Muscle of arm (tissue), 14 donors: ENCODE measurements around the gene SPATA9. TPM values are rescaled to one million over a fixed set of nuclear protein-coding genes. Genes with fewer than 3 reads are reported as not detected.

Experiments used
- DNase-seq: peaks from one replicate; pipeline ENCODE4 v3.0.0-alpha.2; 2013
- long read RNA-seq, 11 donors: transcript quantifications; one replicate each; lab custom pipeline, GENCODE V29; 2026
- polyA plus RNA-seq, 12 donors: library from polyadenylated mRNA; unstranded; fragments of 120-200 nt; gene quantifications; one replicate each; pipeline ENCODE4 v1.2.1, GENCODE V29; 2013; ENCODE audit not compliant: insufficient read length in 12 of 12

SPATA9 gene, protein sequence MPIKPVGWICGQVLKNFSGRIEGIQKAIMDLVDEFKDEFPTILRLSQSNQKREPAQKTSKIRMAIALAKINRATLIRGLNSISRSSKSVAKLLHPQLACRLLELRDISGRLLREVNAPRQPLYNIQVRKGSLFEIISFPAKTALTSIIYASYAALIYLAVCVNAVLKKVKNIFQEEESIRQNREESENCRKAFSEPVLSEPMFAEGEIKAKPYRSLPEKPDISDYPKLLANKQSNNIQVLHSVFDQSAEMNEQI
- polyA plus RNA-seq, result 1 to 10 TPM in 9 of 12 donors, under 1 TPM in 1, not detected in 2; 0.96 to 3.6 (median 2.3) TPM
- long read RNA-seq, donor 1, partial matches to known transcripts, result 59 of 101 reads
- long read RNA-seq, donor 1, other reads (novel, unspliced or antisense), result 42 of 101 reads
- long read RNA-seq, donor 2, partial matches to known transcripts, result 82 of 98 reads
- long read RNA-seq, donor 2, other reads (novel, unspliced or antisense), result 16 of 98 reads
- long read RNA-seq, donor 3, result 0 reads
- long read RNA-seq, donor 4, result 0 reads
- long read RNA-seq, donor 5, result 0 reads
- long read RNA-seq, donor 6, result 0 reads
- long read RNA-seq, donor 7, result 0 reads
- long read RNA-seq, donor 8, result 0 reads
- long read RNA-seq, donor 9, result 0 reads
- long read RNA-seq, donor 10, result 0 reads
- long read RNA-seq, donor 11, result 0 reads

- no peak for DNase-seq
Measured at GRCh38 chr5:95682891-95683290, at the start of gene SPATA9. Gene SPATA9, minus strand, starts transcription at chr5:95682991. Its CDS starts 137 bp downstream, at chr5:95682854.

- peak; percentile 60 for DNase-seq
Measured at GRCh38 chr5:95731571-95732554, 49.1 kb upstream of the SPATA9 start.

- DNase-seq, result peak; percentile 96
Measured at GRCh38 chr5:95730730-95731570, 48.2 kb upstream of the SPATA9 start, which contains the start of gene RHOBTB3. Gene RHOBTB3, plus strand, starts transcription at chr5:95731336. Its CDS starts 347 bp downstream, at chr5:95731683.

GRCh38 chr5:95730011-95730700, 47.4 kb upstream of the SPATA9 start:
- DNase-seq, result no peak

DNA sequence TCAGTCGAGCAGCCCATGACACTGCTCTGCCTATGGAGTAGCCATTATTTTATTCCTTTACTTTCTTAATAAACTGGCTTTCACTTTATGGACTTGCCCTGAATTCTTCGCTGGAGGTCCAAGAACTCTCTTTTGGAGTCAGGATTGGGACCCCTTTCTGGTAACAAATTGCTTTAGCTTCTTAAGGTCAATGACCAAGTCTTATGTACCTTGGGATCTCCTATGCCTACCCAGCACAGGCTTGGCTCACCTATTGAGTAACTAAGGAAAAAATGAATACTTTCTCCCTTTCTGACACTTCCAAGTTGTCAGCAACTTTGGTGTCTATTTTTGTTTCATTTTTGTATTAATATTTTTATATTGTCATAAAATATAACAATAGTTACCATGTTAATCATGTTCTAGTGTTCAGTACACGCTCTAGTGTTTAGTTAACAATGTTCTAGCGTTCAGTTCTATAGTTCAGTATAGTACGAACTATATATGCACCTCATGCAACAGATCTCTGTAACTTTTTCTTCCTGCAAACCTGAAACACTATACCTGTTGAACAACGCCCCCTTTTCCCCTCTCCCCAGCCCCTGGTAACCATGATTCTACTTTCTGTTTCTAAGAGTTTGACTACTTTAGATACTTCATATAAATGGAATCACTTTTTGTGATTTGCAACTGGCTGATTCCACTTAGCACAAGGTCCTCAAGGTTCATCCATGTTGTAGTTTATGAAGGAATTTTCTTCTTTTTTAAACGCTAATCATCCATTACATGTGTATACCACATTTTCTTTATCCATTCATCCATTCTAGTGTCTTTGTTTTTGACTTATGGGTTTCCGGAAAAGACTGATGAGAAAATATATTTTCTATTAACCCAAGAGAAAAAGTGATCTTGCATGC, 46.6 kb upstream of the SPATA9 start:
- DNase-seq, result no peak

GRCh38 chr5:95728494-95729114, 45.8 kb upstream of the SPATA9 start:
- no peak for DNase-seq

DNA sequence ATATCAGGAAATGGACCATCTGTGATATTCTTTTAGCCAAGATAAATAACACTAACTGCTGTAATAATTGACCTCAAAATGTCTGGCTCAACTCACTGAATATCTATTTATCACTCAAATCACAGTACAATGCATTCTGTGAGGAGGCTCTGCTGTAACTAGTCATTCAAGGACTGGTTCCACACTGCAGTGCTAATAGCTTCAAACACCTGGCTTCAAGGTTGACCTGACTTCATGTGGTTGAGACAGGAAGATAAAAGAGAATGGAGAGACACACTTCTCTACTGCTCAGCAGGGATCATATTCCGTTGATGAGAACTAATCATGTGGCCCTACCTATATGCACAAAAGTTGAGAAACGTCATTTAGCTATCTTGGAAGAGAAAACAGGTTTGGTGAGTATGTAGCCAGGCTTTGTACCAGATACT, 45.0 kb upstream of the SPATA9 start:
- no peak for DNase-seq

GRCh38 chr5:95726811-95727763, 44.3 kb upstream of the SPATA9 start:
- no peak for DNase-seq

- no peak for DNase-seq
Measured at GRCh38 chr5:95725937-95726810, 43.4 kb upstream of the SPATA9 start.

DNA sequence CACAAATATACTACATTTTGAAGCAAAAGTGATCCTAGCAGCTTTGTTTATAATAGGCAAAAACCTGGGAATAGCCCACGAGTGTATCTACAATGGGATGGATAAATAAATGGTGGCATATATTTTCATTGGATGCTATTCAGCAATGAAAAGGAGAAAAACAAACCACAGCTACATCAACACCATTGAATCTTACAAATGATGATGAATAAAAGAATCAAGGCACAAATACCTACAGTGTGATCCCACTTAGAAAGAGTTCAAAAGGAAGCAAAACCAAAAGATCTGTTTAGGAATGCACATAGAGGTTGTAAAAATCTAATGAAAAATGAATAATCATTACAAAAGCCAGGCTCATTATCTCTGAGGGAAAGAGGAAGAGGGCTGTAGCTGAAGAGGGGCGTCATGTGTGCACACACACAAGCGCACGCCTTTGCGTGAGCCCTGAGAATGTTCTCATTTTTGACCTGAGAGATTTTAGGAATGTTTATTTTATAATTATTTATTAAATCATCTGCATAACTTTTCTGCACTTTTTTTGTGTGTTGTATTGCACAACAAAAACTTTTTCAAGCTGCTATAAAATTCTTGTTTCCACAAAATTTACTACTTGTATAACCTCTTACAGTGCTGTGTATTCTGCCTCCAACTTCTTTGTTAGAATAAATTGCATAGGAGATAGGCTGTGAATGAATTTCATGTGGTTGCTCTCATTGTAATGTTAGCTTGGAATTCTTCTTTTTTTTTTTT, 42.5 kb upstream of the SPATA9 start:
- DNase-seq, result no peak

DNA sequence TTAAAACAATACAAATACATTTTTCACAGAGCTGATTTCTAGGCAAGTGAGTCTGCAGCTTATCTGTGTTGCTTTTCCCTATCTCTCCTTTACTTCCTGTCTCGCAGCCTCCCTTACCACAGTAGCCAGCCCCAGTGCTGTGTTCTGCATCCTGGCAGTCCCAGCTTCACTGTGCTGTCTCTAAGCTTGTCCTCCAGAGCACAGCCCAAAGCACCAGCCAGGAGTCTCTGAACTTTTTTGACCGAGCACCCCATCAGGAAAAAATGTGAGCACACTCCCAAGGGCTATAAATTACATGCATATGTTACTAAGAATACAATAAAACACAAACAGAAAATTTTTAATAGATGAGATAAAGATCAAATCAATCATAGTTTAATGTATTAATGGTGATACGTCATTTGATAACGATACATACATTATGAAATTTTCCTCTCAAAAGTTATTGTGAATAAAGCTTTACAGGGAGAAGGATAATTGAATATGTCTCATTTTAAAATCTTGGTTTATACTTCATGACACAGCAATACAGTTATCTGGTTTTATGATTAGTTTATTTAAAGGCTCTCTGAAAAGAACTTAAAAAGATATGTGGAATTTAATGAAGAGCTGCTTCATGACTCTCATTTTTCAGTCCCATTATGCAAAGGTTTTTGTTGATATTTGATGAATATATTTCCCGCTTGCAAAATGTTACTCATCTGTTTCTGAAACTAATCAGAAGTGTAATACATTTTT, 41.0 kb upstream of the SPATA9 start:
- no peak for DNase-seq

DNA sequence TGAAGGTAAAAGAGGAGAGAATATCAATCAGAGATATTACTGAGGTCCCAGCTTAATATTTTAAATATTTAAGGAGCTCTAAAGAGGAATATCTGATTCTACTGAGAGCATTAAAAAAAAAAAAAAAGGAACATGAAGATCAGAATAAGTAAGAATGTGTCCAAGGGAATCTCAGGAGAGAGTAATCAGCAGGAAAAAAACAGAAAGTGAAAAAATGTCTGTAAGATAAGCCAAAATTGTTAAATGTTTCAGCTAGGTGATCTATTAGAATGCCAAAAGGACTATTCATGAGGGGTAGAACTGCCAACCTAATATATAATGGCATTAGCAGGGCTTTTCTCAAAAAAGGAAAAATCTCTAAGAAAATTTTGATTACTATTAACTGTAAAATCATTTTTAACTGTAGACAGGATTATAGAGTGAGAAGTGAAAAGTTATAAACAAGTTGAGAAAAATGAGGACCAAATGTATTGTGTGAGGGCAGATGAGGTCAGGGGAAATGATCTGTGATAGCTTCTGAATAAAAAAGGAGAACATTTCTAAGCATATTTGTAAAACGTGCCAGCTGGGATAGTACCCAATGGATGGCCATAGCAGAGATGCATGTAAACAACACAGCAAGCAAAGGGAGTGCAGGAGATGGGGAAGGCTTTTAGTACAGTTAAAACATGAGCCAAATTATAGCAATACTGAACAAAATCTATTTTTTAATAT, 38.9 kb upstream of the SPATA9 start:
- no peak for DNase-seq

DNA sequence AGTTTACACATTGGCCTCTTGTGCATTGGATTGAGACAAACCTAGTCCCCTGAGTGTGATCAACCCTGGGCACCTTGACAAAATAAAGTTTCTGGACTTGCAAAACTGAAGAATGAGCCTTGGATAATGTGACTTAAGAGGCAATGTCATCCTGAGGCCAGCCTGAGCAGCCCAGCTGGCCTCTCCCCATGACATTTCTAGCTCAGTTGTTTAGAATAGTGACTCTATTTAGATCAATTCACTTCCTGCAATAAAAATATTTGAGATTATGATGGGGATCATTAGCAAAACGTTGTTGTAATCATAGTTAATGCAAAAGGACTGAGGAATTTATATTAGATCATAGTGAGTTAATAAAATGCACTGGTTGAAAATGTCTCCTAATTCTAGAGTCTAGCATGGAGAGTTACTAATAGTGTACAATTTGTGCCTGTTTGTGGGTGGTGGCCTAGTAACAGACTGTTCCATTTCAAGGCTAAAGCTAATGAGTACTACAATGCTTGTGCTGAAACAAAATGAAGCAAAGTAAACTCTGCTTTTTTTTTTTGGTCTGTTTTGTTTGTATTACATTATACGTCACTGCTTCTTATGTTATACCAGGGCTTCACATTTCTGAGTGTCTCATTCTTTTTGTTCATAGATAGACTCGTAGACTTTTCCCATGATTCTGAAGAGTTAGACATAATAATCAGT, 37.4 kb upstream of the SPATA9 start:
- no peak for DNase-seq

DNA sequence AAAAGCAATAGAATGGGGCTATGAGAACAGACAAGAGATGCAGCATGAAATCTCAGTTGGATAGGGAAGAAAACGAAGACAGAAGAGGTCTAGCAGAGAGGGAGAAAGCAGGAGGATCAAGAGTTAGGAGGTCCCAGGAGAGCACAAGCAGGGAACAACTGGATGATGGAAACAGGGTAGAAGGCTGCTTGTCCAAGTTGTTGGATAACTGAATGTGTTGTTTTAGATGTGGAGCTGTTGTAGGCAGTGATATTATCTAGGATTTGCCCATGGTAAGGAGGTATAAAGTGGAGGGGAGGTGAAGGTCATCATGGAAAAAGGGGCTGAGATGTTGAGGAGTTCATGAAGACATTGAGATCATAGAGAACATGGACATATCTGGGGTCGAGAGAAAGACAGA, 35.9 kb upstream of the SPATA9 start:
- no peak for DNase-seq
